NCI-H748 (cell line): Measurements from ENCODE around the gene LRRC37A3.
"Not testable (repeated sequence)": the region's sequence is repeated elsewhere in the genome, so short reads cannot be mapped to it uniquely, and the experiment has no call there.

Experiments
- DNase-seq: peaks from one replicate; lab custom pipeline; 2025; ENCODE audit not compliant: unreplicated experiment; lab: John Stamatoyannopoulos, UW

Gene LRRC37A3

DNA sequence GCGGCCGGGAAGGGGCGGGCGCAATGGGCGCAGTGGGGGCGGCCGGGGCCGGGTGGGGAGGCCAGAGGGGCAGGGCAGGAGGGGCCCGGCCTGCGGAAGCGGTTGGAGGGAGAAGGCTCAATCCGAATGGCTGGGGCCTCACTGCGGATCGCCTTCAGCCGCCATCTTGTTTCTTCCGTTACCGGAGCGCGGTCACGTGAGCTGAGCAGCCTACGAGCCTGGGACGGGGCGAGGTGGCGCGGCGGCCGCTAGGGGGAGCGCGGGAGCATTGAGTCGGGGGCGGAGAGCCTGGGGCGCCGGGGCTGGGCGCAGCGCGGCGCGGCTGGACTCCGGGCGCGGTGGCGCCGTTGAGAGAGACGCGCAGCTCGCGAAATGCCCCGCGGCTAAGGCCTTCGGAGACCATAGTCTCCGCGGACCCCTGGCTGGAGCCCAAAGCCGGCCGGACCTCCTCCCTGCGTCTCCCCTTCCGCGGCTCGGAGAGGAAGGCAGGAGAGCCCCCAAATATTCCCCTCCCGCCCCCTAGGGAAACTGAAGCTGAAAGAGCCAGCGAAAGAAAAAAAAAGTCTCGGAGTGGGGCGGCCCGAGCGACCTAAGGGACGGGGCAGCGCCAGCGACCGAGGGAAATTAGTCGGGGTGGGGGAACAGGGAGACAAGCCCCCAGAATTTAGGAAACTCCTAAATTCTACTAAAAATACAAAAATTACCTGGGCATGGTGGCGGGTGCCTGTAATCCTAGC, at the start of gene LRRC37A3:
Gene LRRC37A3, minus strand, starts transcription at position 190 of the 737 bp plus-strand sequence. CDS start 22,221 bp downstream, outside the sequence.
- DNase-seq = peak; percentile 92

DNA sequence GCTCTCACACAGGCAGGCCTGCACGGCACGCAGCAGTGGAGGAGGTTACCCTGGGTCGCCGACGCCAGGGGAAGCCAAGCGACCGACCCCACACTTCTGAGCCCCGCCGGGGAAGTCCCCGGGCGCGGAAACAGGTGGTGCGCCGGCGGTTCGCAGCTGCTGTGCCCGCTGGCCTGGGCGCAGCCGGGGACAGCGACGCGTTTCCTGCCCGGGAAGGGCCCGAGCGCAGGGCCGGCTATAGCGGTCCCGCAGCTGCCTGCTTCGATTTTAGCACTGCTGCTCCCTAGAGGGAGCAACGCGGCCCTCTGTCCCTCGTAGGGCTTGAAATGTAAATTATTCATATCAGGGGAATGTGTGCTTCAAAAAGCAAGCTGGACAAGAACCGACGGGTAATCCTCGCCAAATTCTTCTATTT, 46.6 kb upstream of the LRRC37A3 start:
- DNase-seq = peak; percentile 45

DNA sequence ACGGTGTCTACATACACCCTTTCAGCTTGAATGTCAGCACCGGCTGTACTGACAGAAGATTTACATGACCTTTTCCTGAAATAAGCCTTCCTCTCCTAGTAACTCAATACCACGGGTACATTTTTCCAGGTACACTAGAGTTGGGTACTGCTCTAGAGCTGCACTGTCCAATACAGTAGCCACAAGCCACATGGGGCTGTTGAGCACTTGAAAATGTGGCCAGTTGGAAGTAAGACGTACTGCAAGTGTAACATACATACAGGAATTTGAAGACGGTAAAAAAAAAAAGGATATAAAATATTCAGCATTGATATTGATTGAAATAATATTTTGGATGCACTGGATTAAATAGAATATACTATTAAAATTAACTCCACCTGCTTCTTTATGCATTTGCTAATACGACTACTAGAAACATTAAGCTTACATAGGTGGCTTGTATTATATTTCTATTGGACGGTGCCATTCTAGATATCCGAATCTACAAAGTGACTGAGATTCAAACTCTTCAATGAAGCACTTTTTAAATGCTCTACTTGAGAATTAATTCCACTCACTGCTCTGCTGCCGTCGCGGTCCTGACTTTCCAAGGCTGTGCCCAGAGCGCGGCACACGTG, 46.1 kb upstream of the LRRC37A3 start:
- not testable (repeated sequence) for DNase-seq

DNA sequence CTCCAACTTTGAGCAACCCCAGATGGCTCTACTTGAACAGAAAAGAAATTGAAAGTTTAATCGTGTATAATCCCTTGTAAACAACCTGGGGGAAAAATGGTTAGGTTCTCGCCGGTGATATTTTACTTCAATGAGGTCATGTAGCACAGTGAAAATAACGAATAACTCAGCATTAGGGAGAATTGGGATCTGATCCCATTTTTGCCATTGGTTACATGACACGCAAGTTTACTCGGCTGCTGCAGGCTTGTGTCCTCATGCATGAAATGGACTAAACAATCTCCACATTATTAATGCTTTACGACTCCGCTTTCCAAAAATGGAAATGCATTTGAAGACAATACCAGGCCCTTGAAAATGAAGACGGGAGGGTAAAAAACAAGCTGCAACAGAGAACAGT, 45.5 kb upstream of the LRRC37A3 start:
- no peak for DNase-seq

DNA sequence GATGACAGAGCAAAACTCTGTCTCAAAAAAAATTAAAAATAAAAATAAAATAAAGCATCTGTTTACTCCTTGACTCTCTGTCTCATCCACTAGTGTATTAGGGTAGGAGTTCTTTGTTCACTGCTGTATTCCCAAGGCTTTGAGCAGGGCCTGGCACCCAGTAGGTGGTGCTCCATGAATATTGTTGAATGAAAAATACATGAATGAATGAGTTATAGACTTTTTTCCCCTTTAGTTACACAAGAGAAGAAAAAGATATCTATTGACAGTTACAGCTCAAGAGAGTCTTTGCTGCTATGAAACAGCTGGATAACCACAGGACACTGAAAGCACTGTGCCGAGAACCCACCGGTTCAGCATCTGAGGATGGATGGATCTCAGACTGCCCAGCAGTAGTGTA, 44.5 kb upstream of the LRRC37A3 start:
- not testable (repeated sequence) for DNase-seq

DNA sequence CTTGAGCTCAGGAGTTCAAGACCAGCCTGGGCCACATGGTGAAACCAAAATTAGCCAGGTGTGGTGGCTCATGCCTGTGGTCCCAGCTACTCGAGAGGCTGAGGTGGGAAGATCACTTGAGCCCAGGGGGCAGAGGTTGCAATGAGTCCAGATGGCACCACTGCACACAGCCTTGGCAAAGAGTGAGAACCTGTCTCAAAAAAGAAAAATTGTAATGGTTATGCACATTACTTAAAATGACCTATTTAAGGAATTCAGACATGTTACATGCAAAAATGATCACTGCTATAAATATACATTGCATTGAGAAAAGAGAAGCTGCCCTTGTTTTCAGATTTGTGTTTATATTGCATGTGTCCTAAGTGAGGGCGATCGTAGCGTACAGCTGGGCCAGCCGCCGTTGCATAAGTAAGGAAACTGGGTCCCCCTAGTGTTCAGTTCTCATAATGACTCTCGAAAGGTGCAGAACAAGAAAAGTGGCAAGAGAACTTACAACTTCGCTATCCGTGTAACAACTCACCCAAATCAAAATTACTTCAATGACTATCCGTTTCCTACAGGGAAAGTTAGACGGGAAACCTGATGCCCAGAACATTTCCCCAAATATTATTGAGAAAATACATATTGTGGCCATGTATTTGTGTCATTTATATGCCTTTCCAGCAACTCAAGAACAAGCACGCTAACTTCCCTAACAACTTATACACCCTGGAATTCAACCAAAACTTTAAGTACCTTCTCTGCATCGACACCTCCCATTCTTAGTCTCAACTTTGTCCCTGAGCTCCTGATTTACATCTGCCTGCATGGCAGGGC, 42.5 kb upstream of the LRRC37A3 start:
- DNase-seq = peak; percentile 74

DNA sequence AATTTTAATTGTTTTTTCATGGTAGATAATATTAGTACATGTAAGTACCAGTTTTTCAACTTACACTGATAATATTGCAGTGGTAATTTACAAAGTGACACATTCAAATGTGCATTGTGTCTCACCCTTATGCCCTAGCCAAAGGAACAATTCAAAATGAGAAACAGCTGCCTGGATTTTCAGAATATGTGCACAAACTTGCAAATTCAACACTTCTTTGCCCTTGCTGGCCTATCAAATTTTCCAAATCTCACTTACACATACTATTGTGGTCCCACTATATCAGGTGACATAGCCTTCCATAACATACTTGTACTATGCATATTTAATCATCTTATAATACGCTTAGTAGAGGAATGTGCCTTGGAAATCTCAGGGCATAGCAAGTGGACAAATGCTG, 32.6 kb upstream of the LRRC37A3 start:
- DNase-seq = no peak

DNA sequence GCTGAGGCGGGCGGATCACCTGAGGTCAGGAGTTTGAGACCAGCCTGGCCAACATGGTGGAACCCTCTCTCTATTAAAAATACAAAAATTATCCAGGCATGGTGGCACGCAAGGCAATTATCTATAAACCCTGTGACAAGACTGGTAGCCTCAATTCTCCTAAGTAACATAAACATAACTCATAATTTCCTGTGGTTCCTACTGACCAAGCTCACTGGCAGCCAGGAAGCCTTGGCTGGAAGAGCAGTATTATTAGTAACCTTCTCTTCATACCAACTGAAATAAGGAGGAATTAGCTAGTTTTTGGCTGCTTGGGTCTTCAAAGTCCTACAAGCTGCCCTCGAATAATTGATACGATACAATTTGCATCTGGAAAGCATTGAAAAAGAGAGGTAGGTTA, 31.6 kb upstream of the LRRC37A3 start:
- DNase-seq = no peak

DNA sequence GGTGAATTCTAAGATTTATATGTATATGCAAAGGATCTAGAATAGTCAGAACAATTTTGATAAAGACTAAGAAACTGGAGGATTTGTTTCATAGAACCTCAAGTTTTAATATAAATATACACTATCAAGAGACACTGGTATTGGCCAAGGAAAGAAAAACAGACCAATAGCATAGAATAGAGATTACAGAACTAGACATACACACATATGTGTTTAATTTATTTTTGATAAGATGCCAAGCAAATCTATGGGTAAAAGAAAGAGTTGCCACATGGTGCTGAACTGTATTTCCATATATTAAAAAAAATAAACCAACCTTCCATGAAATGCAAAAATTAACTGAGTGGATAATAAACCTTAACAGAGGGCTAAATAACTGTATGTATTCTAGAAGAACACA, 27.9 kb upstream of the LRRC37A3 start:
- no peak for DNase-seq

DNA sequence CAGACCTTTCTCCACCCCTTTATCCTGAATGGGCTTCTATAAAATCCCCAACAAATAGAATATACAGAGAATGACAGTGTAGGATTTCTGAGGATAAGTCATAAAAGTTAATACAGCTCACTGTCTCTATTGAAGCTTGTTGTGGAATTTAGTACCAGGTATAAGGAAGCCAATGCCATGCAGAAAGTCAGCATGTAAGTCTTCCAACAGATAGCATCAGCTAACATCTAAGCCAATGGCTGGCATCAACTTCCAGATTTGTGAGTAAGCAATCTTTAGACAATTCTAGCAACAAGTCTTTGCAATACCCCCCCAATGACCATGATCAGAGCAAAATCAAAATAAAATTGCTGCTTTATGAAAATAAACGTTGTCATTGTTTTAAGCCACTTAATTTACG, 22.5 kb upstream of the LRRC37A3 start:
- DNase-seq = no peak

DNA sequence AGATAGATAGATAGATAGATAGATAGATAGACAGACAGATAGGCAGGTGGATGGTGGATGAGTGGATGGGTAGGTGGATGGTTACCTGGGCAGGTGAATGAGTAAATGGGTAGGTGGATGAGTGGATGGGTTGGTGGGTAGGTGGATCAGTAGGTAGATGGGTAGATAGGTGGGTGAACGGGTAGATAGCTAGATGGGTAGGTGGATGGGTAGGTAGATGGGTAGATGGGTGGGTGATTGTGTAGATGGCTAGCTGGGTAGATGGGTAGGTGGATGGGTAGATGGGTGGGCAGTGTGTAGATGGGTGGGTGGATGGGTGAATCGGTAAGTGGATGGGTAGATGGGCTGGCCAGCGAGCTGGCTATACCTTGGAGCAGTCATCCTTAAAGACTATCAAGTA, 21.8 kb upstream of the LRRC37A3 start:
- no peak for DNase-seq

DNA sequence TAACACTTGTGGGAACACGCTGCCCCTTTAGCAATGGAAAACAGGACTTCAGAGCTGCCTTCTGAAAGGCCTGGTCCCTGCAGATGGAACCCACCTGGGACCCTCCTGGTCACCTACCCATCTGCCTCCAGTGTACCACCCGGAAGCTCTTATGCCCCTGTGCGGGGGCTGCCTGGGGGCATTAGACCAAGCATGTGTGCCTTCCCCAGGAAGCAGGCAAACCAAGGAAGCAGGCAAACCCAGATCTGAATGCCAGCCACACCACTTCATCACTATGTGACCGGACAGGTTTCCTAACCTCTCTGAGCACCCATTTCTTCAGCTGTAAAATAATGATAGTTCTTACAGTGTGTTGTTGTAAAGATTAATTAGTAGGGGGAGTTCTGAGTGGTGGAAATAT, 20.8 kb upstream of the LRRC37A3 start:
- DNase-seq = no peak

DNA sequence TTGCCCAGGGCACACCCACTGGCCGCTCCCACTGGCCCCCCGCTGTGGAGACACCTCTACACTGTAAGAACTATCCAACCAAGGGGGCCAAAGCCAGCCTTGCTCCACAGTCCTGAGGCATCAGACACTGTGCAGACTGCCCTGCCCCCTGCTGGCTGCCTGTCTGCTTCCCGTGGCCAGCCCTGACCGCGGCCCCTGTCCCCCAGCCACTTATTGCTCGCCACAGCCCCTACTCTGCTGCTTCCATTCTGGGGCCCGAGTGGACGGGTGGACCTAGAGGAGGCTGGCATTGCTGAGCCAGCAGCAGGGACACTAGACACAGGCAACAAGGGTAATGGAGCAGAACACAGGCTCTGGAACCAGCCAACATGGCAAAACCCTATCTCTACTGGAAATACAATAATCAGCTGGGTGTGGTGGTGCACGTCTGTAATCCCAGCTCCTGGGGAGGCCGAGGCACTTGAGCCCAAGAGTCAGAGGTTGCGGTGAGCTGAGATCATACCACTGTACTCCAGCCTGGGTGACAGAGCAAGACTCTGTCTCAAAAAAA, 19.7 kb upstream of the LRRC37A3 start:
- DNase-seq = peak; percentile 18

DNA sequence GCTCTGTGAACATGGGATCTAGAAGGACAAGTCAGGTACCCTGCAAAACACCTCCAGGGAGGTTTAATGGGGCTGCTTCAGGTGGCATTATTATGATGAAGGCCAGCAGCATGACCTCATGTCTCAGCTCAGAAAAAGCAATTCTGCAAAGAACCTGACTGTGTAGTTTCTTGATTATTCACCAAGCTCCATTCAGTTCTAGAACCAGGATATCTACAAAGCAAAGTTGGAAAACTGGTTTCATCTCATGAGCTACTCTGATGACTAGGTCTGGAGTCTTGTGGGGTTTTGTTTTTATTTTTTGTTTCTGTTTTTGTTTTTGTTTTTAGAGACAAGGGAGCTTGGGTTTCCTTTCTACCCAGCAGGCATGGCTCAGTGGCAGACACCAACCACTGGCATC, 19.0 kb upstream of the LRRC37A3 start:
- no peak for DNase-seq

DNA sequence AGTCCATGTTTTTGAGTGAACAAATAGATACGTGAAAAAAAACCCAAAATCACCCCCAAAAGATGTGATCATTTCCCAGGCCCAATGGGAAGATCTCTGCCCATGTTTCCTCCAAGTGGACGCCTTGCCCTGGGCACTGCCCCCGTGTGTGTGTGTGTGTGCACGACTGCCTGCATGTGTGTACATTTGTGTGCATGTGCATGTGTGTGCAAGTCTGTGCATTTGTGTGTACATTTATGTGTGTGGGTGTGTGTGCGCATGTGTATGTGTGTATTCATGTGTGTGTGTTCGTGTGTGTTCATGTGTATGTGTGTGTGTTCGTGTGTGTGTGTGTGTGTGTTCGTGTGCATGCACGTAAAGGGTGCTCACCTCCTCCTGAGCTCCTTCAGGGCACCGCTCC, 16.8 kb upstream of the LRRC37A3 start:
- no peak for DNase-seq

DNA sequence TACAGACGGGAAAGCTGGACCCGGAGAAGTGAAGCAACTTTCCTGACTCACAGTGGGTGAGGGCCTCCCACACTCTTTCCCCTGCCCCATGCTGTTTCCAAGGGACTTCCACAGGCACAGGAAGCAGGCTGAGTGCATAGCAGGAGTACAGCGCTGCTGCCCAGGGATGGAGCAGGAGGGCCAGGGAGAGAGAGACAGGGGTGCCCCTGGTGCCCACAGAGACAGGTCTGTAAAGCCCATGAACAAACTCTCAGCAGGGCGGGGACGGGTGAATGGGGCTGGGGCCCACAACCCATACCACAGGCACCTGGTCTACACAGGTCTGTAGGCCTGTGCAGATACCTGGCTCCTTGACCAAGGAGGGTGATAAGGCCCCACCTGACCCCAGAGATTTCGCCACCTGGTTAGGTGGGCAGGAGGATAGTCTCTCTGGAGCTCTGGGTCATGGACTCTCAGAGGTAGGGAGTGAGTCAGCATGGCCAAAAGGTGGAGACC, 15.1 kb upstream of the LRRC37A3 start:
- not testable (repeated sequence) for DNase-seq

DNA sequence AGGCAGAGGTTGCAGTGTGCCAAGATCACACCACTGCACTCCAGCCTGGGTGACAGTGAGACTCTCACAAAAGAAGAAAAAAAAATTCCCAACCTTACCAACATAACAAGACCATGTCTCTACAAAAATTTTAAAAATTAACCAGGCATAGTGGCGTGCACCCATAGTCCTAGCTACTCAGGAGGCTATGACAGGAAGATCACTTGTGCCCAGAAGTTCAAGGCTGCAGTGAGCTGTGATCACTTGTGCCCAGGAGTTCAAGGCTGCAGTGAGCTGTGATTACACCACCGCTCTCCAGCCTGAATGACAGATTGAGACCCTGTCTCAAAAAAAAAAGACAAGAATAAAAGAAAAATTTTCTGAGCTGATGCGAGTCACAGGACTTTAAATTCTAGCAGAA, 13.6 kb upstream of the LRRC37A3 start:
- DNase-seq = not testable (repeated sequence)

DNA sequence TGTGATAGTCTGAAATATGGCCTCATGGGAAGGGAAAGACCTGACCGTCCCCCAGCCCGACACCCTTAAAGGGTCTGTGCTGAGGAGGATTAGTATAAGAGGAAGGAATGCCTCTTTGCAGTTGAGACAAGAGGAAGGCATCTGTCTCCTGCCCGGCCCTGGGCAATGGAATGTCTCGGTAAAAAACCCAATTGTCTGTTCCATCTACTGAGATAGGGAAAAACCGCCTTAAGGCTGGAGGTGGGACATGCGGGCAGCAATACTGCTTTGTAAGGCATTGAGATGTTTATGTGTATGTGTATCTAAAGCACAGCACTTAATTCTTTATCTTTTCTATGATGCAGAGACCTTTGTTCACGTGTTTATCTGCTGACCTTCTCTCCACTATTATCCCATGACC, 11.1 kb upstream of the LRRC37A3 start:
- not testable (repeated sequence) for DNase-seq

DNA sequence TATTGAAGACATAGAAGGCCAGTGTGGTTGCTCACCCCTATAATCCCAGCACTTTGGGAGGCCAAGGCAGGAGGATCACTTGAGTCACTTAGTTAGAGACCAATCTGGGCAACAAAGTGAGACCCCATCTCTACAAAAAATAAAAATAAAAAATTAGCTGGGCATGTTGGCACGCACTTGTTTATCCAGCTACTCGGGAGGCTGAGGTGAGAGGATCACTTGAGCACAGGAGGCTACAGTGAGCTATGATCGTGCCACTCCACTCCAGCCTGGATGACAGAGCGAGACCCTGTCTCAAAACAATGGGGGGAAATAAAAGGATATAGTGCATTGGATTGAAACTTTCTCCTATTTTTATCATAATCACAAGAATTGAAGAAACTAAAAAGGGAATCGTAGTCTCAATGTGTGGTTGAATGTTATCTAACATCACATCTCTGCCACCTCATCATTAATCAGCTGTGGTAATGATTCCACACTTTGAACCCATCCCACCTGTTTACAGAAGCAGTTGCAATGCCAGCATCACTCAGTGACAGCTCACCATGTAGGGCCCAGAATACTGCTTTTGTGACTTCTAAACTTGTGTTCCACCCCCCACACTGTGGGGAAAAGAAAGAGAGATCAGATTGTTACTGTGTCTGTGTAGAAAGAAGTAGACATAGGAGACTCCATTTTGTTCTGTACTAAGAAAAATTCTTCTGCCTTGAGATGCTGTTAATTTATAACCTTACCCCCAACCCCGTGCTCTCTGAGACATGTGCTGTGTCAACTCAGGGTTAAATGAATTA, 10.3 kb upstream of the LRRC37A3 start:
- DNase-seq = not testable (repeated sequence)

DNA sequence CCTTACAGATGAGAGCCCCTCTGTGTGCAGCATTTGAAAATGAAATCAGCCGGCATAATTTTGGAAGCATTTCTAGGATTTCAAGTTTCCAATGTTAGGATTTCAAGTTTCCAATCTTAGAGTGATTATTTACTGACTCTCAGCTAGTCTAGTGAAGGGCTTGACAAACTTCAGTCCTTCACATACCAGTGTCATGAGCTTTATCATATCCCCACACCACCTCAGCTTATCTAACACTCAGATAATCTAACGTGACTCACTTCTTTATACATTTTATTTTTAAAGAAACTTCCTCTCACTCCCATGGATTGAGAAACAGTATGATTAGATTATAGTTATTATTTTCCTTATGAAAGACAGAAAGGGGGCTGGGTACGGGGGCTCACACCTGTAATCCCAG, 9.4 kb upstream of the LRRC37A3 start:
- not testable (repeated sequence) for DNase-seq

DNA sequence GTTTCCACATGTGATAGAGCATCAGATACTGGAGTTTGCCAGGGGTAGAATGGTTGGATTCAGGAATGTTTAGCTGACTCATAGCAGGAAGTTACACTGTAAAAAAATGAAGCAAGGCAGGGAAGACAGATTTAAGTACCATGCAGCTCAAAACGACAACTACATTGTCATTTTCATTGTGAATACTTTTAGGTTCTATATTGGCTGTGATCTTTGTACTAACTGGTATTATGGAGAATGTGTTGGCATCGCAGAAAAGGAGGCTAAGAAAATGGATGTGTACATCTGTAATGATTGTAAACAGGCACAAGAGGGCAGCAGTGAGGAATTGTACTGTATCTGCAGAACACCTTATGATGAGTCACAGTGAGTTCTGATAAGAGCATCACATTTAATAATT, 8.2 kb upstream of the LRRC37A3 start:
- DNase-seq = peak; percentile 62
